Liver (tissue), 9 donors: Measurements from ENCODE around the gene FXYD4. TPM values are rescaled to one million over a fixed set of nuclear protein-coding genes. Genes with fewer than 3 reads are reported as not detected.

Experiments
- DNase-seq: peaks from one replicate; pipeline ENCODE4 v3.0.0-alpha.2; 2017; ENCODE audit warnings: low spot score
- H3K27ac ChIP-seq, 2 donors: one replicate each; pipeline ENCODE4 v1.7.0; 2013; ENCODE audit warnings: inconsistent platforms in 2 of 2, low read length in 2 of 2, control low read depth in 1 of 2, low read depth in 1 of 2, mild to moderate bottlenecking in 1 of 2
- H3K27me3 ChIP-seq, 4 donors: one replicate each; pipeline versions ENCODE4 v1.6.1 to v1.7.0; 2013; ENCODE audit warnings: low read length in 3 of 4, inconsistent platforms in 1 of 4, mild to moderate bottlenecking in 1 of 4, moderate library complexity in 1 of 4; ENCODE audit not compliant: control insufficient read depth in 4 of 4, insufficient read depth in 4 of 4
- H3K36me3 ChIP-seq, 4 donors: one replicate each; pipeline versions ENCODE4 v1.6.1 to v1.7.0; 2013; ENCODE audit warnings: low read length in 3 of 4, mild to moderate bottlenecking in 3 of 4, low read depth in 1 of 4, moderate library complexity in 1 of 4; ENCODE audit not compliant: control insufficient read depth in 4 of 4, insufficient read depth in 3 of 4
- H3K4me1 ChIP-seq, 4 donors: one replicate each; pipeline versions ENCODE4 v1.6.1 to v1.7.0; 2013; ENCODE audit warnings: low read length in 3 of 4, mild to moderate bottlenecking in 3 of 4, moderate library complexity in 1 of 4; ENCODE audit not compliant: control insufficient read depth in 4 of 4, insufficient read depth in 4 of 4
- H3K4me3 ChIP-seq, 3 donors: one replicate each; pipeline versions ENCODE4 v1.6.1 to v1.7.0; 2013; ENCODE audit warnings: low read length in 3 of 3, control low read depth in 1 of 3, low read depth in 1 of 3, mild to moderate bottlenecking in 1 of 3
- H3K9ac ChIP-seq, 2 donors: one replicate each; pipeline ENCODE4 v1.7.0; 2013; ENCODE audit warnings: low read length in 2 of 2, mild to moderate bottlenecking in 2 of 2, moderate library complexity in 2 of 2, control low read depth in 1 of 2, low read depth in 1 of 2
- H3K9me3 ChIP-seq, 4 donors: one replicate each; pipeline versions ENCODE4 v1.6.1 to v1.7.0; 2013; ENCODE audit warnings: low read length in 3 of 4; ENCODE audit not compliant: control insufficient read depth in 4 of 4
- ATF3 ChIP-seq: IDR thresholded peaks from 2 replicates; pipeline ENCODE4 v1.6.1; 2016; ENCODE audit warnings: antibody characterized with exemption
- EGR1 ChIP-seq, 2 donors: IDR thresholded peaks; 2 replicates each; pipeline ENCODE4 v1.6.1; 2016 to 2018; ENCODE audit warnings: antibody characterized with exemption in 2 of 2, low read depth in 2 of 2
- FOXA1 ChIP-seq: IDR thresholded peaks from 2 replicates; pipeline ENCODE4 v1.6.1; 2016; ENCODE audit warnings: antibody characterized with exemption
- FOXA2 ChIP-seq: IDR thresholded peaks from 2 replicates; pipeline ENCODE4 v1.6.1; 2016; ENCODE audit warnings: antibody characterized with exemption
- GABPA ChIP-seq, 2 donors: IDR thresholded peaks in 1 of 2; conservative IDR thresholded peaks in 1 of 2; 2 replicates each; pipeline ENCODE4 v1.6.1; 2016; ENCODE audit warnings: antibody characterized with exemption in 2 of 2, mild to moderate bottlenecking in 1 of 2, moderate library complexity in 1 of 2
- HNF4A ChIP-seq, 2 donors: conservative IDR thresholded peaks; 2 replicates each; pipeline ENCODE4 v1.6.1; 2016; ENCODE audit warnings: antibody characterized with exemption in 2 of 2, mild to moderate bottlenecking in 2 of 2
- HNF4G ChIP-seq: IDR thresholded peaks from 2 replicates; pipeline ENCODE4 v1.6.1; 2016; ENCODE audit warnings: antibody characterized with exemption
- NR2F2 ChIP-seq: IDR thresholded peaks from 2 replicates; pipeline ENCODE4 v1.6.1; 2016; ENCODE audit warnings: antibody characterized with exemption
- RAD21 ChIP-seq, 2 donors: IDR thresholded peaks; 2 replicates each; pipeline ENCODE4 v1.6.1; 2016; ENCODE audit warnings: antibody characterized with exemption in 2 of 2, mild to moderate bottlenecking in 2 of 2
- REST ChIP-seq: IDR thresholded peaks from 2 replicates; pipeline ENCODE4 v1.6.1; 2016; ENCODE audit warnings: antibody characterized with exemption, mild to moderate bottlenecking
- RXRA ChIP-seq, 2 donors: IDR thresholded peaks; 2 replicates each; pipeline ENCODE4 v1.6.1; 2017 to 2018; ENCODE audit warnings: antibody characterized with exemption in 2 of 2, mild to moderate bottlenecking in 1 of 2
- SP1 ChIP-seq: IDR thresholded peaks from 2 replicates; pipeline ENCODE4 v1.6.1; 2018; ENCODE audit warnings: antibody characterized with exemption, mild to moderate bottlenecking
- TAF1 ChIP-seq: conservative IDR thresholded peaks from 2 replicates; pipeline ENCODE4 v1.6.1; 2016; ENCODE audit warnings: antibody characterized with exemption, mild to moderate bottlenecking
- YY1 ChIP-seq: IDR thresholded peaks from 2 replicates; pipeline ENCODE4 v1.6.1; 2016; ENCODE audit warnings: antibody characterized with exemption, mild to moderate bottlenecking
- WGBS: extraction: QIAGEN DNeasy Blood & Tissue Kit; methylation state at CpG from one replicate; pipeline ENCODE4 v1.1.7; 2013; 5-methylcytosine and 5-hydroxymethylcytosine counted together
- polyA plus RNA-seq, 2 donors: library from polyadenylated mRNA; stranded (reverse) in 1 of 2; unstranded in 1 of 2; fragments of 200-250 nt in 1 of 2; fragments of >200 nt in 1 of 2; fragmentation: Nextera tagmentation in 1 of 2; extraction: Ambion mirVana in 1 of 2; gene quantifications; one replicate each; pipeline versions ENCODE4 v1.2.1 to v1.2.3, GENCODE V29; 2013 to 2015
- total RNA-seq, 2 donors: library from RNA; depleted of rRNA; stranded (reverse); fragments of >200 nt; gene quantifications; one replicate each; pipeline ENCODE4 v1.2.3, GENCODE V29; 2014
- TF ChIP-seq, protein P1 (sequence below): IDR thresholded peaks from 2 replicates; pipeline ENCODE4 v1.6.1; 2016; ENCODE audit warnings: antibody characterized with exemption
- donor health status: healthy.
- donor health status: healthy.
- donor health status: healthy.
- donor health status: healthy.
- donor health status: healthy.

The FXYD4 gene
- total and polyA plus RNA-seq, 4 donors = not detected

- no peak overlapping the region for H3K27ac ChIP-seq
- no peaks in the 10 kb centered on the region for H3K9me3 ChIP-seq
- peaks cover 0 to under 1% (median 0%) of the 10 kb centered on the region in 4 donors for H3K4me1 ChIP-seq
- no peaks in the 10 kb centered on the region for H3K27me3 ChIP-seq
- H3K9ac ChIP-seq = no peak overlapping the region
- no peaks in the 10 kb centered on the region for H3K36me3 ChIP-seq
- WGBS = 72% methylated on average over 4 of the region's 4 CpGs
- no peak for DNase-seq
- no peak for TF ChIP-seq NR2F2
- no peak for TF ChIP-seq YY1
- TF ChIP-seq EGR1 (IDR thresholded peaks at IDR 0.05; ENCODE audit: low read depth in 2 of 2) = no peak
- no peak for TF ChIP-seq FOXA2
- TF ChIP-seq TAF1 = no peak
- TF ChIP-seq HNF4G = no peak
- no peak for TF ChIP-seq RXRA (IDR thresholded peaks at IDR 0.05)
- TF ChIP-seq FOXA1 = no peak
- no peak for TF ChIP-seq HNF4A (conservative IDR thresholded peaks at IDR 0.05)
- TF ChIP-seq, protein P1, sequence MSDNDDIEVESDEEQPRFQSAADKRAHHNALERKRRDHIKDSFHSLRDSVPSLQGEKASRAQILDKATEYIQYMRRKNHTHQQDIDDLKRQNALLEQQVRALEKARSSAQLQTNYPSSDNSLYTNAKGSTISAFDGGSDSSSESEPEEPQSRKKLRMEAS = no peak
- TF ChIP-seq ATF3 = no peak
- H3K4me3 ChIP-seq = no peak overlapping the region
Measured at GRCh38 chr10:43355749-43356371, 15.6 kb upstream of the FXYD4 start.

DNA sequence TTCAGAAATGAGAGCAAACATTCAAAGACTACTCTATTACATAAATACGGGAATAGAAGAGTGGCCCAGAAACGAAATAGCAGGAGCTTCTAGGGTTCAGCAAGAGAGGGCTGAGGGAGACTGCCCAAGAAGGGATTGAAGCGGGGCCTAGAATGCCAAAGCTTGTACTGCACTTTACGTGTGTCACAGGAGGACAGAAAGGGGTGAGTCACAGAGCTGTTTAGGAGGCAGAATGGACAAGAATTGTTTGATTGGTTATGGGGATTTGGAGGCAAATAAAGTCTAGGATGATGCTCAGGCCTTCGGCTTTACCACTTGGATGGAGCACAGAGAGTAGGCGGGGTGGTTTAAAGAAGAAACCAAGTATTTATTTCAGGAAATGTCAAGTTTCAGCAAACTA lies 11.3 kb upstream of the FXYD4 start:
- TF ChIP-seq EGR1 (IDR thresholded peaks at IDR 0.05; ENCODE audit: low read depth in 2 of 2) = no peak
- no peak for TF ChIP-seq SP1
- no peak for TF ChIP-seq RAD21 (IDR thresholded peaks at IDR 0.05)
- TF ChIP-seq FOXA2 = no peak
- TF ChIP-seq ATF3 = no peak
- no peak for TF ChIP-seq HNF4A (conservative IDR thresholded peaks at IDR 0.05)
- no peak for TF ChIP-seq HNF4G
- Histone ChIP-seq H3K27me3 (no peaks in the 10 kb centered on the region), H3K4me1 (peaks cover 0 to 12% (median 4%) of the 10 kb centered on the region in 4 donors), H3K36me3 (no peaks in the 10 kb centered on the region), H3K27ac (no peak overlapping the region), H3K9ac (no peak overlapping the region), H3K4me3 (no peak overlapping the region), H3K9me3 (no peaks in the 10 kb centered on the region)
- 86% methylated on average over 6 of the region's 6 CpGs for WGBS
- DNase-seq = no peak

- H3K27ac ChIP-seq = no peak overlapping the region
- H3K9ac ChIP-seq = peak overlapping the region; percentile 5 to 11
- no peak for DNase-seq
- no peaks in the 10 kb centered on the region for H3K36me3 ChIP-seq
- H3K4me1 ChIP-seq = peaks cover 0 to 12% (median 4%) of the 10 kb centered on the region in 4 donors
- no peaks in the 10 kb centered on the region for H3K9me3 ChIP-seq
- H3K27me3 ChIP-seq = no peaks in the 10 kb centered on the region
- TF ChIP-seq, protein P1 = no peak
- TF ChIP-seq TAF1 (no peak), RAD21 (IDR thresholded peaks at IDR 0.05) (no peak), HNF4G (no peak), HNF4A (conservative IDR thresholded peaks at IDR 0.05) (no peak), REST (no peak), NR2F2 (no peak), GABPA (IDR thresholded peaks at IDR 0.05 in 1 of 2, conservative IDR thresholded peaks at IDR 0.05 in 1 of 2) (no peak), FOXA1 (no peak)
- 32% methylated on average over 21 of the region's 21 CpGs for WGBS
- peak overlapping the region; percentile 38 to 58 (median 46) for H3K4me3 ChIP-seq
Measured at GRCh38 chr10:43361547-43362190, 9.8 kb upstream of the FXYD4 start.
